Activated T-cell treated with anti-CD3 and anti-CD28 coated beads, Interleukin-2, amount 50 U/mL, for 24 hours (primary cell): ENCODE measurements around the gene NOX5.

Experiments used
- DNase-seq: peaks from one replicate; pipeline ENCODE4 v3.0.0-alpha.2; 2020
- H3K27ac Mint-ChIP-seq: 2 replicates; pipeline ENCODE4 v1.8.0; 2020; ENCODE audit warnings: mild to moderate bottlenecking, mixed read lengths
- H3K27me3 Mint-ChIP-seq: 2 replicates; pipeline ENCODE4 v1.8.0; 2020; ENCODE audit warnings: mixed read lengths
- H3K36me3 Mint-ChIP-seq: 2 replicates; pipeline ENCODE4 v1.8.0; 2020; ENCODE audit warnings: low read depth, mixed read lengths
- H3K4me1 Mint-ChIP-seq: 2 replicates; pipeline ENCODE4 v1.8.0; 2020; ENCODE audit warnings: low read depth, mixed read lengths
- H3K4me3 Mint-ChIP-seq: 2 replicates; pipeline ENCODE4 v1.8.0; 2020; ENCODE audit warnings: mild to moderate bottlenecking, moderate library complexity, mixed read lengths
- H3K9me3 Mint-ChIP-seq: 2 replicates; pipeline ENCODE4 v1.8.0; 2020; ENCODE audit warnings: mixed read lengths

NOX5 gene

DNA sequence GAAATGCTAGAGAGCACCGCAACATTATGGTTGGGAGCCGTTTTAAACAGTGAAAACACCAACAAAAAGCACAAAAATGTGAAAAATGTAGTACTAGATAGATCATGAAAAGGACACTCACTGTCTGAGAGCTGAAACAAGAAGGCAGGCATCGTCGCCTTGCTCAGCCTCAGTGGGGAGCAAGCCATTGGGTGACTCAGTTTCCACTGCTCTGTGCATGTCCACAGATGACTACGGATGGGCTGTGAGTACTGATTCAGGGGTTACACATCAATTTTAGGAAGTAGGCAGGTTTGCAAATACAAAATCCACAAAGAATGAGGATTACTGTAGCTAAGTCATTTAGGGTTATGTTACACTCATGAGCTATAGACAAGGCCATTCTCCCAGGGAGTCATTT is 10.8 kb downstream of the NOX5 start:
- DNase-seq, result no peak
- Mint-ChIP-seq H3K9me3 (no peaks in the 10 kb centered on the region), H3K36me3 (no peaks in the 10 kb centered on the region), H3K4me3 (no peak overlapping the region), H3K4me1 (no peaks in the 10 kb centered on the region), H3K27ac (no peak overlapping the region), H3K27me3 (peaks cover 33% of the 10 kb centered on the region)

DNA sequence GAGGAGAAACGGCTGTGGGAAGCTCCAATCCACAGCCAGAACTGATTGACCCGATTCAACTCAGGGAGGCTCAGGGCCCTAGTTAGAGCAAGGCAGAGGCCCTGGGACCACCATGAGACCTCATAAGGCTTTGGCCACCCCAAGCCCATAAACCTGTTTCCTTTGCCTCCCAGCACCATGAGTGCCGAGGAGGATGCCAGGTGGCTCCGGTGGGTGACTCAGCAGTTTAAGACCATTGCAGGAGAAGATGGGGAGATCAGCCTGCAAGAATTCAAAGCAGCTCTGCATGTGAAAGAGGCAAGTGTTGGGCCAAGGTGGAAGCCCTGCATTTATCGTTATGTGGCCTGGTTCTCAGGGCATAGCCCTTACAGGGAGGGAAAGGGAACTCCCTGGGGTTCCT is 11.9 kb downstream of the NOX5 start:
- peaks cover 43% of the 10 kb centered on the region for H3K27me3 Mint-ChIP-seq
- no peaks in the 10 kb centered on the region for H3K36me3 Mint-ChIP-seq
- no peak for DNase-seq
- no peaks in the 10 kb centered on the region for H3K9me3 Mint-ChIP-seq
- no peak overlapping the region for H3K4me3 Mint-ChIP-seq
- H3K4me1 Mint-ChIP-seq, result no peaks in the 10 kb centered on the region
- H3K27ac Mint-ChIP-seq, result no peak overlapping the region

DNA sequence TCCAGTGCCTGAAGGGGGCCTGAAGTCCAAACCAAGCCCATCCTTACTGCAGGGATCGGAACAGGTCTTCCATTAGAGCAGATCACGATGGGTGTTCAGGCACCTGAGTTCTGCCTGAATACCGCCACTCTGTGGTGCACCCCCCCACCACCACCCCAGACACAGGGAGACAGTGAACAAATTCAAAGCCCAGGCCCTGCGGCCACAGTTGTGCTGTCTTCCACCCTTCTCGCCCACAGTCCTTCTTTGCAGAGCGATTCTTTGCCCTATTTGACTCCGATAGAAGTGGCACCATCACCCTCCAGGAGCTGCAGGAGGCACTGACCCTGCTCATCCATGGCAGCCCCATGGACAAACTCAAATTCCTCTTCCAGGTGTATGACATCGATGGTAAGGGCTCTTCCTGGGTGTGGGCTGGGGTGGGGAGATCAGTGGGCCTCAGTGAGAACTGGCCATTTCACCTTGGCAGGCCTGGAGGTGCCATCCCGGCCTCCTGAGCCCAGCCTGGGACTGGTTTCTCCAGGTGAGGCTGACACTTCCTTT is 13.6 kb downstream of the NOX5 start:
- Mint-ChIP-seq H3K27ac (no peak overlapping the region), H3K27me3 (peaks cover 42% of the 10 kb centered on the region)

GRCh38 chr15:69031013-69032001 is 16.8 kb downstream of the NOX5 start:
- Mint-ChIP-seq H3K4me3 (peak overlapping the region; percentile 38), H3K4me1 (peaks cover 17% of the 10 kb centered on the region), H3K36me3 (no peaks in the 10 kb centered on the region), H3K27ac (no peak overlapping the region), H3K27me3 (peaks cover 53% of the 10 kb centered on the region), H3K9me3 (no peaks in the 10 kb centered on the region)
- DNase-seq, result peak; percentile 50

More for the DNA sequence above, 13.6 kb downstream of the NOX5 start:
- Mint-ChIP-seq H3K9me3 (no peaks in the 10 kb centered on the region), H3K4me3 (no peak overlapping the region), H3K4me1 (peaks cover 4% of the 10 kb centered on the region), H3K36me3 (no peaks in the 10 kb centered on the region)
- no peak for DNase-seq

DNA sequence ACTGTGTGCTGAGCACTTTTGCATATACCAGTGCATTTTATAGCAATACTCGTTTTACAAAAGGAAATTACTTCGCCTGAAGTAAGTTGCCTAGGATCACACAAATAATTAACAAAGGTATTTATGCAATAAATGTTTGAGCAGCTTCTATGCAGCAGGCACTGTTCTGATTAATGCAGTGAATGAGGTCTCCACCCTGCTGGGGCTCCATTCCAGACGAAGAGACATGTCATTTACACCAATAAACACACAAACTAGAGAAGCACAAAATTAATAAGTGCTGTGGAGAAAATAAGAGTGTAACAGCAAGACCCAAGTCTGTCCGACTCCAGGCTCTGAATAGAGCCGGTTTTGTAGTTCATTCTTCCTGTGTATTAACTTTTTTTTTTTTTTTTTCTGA is 17.5 kb downstream of the NOX5 start:
- Mint-ChIP-seq H3K9me3 (no peaks in the 10 kb centered on the region), H3K4me3 (peak overlapping the region; percentile 38)

DNA sequence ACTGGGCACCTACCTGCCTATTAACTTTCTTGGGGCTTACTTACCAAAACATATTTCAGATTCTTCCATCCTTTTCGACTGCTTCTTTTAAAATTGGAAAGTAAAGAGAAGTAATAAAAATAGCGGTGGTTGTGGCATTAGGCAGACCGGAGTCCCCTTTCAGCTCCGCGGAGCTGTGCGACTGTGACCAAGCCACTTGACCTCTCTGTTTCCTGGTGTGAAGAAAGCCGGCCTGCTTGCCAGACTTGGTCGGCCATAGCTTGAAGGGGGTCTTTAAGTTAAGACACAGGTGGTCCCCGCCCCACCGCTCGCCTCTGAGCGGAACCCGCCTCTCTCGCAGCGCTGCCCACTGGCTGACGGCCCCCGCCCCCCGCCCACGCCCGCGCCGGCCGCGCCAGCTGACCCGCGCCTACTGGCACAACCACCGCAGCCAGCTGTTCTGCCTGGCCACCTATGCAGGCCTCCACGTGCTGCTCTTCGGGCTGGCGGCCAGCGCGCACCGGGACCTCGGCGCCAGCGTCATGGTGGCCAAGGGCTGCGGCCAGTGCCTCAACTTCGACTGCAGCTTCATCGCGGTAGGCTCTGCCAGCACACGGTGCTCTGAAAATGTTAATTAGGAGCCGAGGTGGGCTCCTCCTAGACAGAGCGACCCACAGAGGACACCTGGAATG is 18.3 kb downstream of the NOX5 start:
- Mint-ChIP-seq H3K9me3 (no peaks in the 10 kb centered on the region), H3K4me3 (no peak overlapping the region), H3K4me1 (peaks cover 17% of the 10 kb centered on the region), H3K27me3 (peaks cover 64% of the 10 kb centered on the region), H3K27ac (no peak overlapping the region), H3K36me3 (no peaks in the 10 kb centered on the region)
- DNase-seq, result no peak

More for the DNA sequence above, 17.5 kb downstream of the NOX5 start:
- peaks cover 17% of the 10 kb centered on the region for H3K4me1 Mint-ChIP-seq
- DNase-seq, result no peak
- H3K36me3 Mint-ChIP-seq, result no peaks in the 10 kb centered on the region
- H3K27ac Mint-ChIP-seq, result no peak overlapping the region
- H3K27me3 Mint-ChIP-seq, result peaks cover 60% of the 10 kb centered on the region

DNA sequence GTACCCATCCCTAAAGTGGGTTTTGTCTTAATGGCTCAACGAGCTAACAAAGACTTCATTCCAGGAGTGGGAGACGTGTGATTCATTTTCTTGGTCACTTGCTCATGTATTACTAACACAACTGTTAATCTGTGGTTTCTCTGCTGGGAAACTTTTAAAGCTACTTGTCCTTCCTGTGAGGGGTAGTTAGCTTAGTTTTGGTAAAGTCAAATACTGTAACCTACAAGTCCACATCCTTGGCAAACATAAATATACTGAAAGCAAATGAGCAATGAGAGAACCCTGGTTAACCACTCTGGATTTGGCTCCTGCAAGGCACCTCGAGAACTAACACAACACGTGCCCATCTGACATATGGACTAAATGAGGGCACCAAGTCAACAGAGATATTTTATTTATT is 19.9 kb downstream of the NOX5 start:
- Mint-ChIP-seq H3K9me3 (no peaks in the 10 kb centered on the region), H3K36me3 (no peaks in the 10 kb centered on the region), H3K27ac (peak overlapping the region; percentile 69), H3K27me3 (peaks cover 65% of the 10 kb centered on the region), H3K4me1 (peaks cover 17% of the 10 kb centered on the region), H3K4me3 (no peak overlapping the region)
- no peak for DNase-seq

DNA sequence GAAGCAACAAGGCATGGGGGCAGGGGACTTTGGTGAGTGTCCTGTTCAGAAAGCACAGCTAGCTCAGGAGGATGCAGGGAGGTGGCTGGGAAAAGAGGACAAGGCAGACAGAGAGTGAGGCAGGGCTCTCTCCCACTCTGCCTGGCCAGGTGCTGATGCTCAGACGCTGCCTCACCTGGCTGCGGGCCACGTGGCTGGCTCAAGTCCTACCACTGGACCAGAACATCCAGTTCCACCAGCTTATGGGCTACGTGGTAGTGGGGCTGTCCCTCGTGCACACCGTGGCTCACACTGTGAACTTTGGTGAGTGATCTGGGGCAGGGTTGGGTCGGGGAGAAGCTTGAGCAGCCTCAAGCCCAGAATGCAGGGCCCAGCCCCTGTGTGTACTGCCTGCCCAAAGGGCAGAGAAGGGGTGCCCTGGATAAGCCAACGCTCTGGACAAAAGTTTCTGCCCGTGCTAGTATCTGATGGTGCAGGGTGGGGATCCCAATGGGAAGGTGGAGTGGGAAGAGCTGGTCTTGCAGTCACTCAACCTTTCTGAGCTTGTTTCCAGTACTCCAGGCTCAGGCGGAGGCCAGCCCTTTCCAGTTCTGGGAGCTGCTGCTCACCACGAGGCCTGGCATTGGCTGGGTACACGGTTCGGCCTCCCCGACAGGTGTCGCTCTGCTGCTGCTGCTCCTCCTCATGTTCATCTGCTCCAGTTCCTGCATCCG is 20.9 kb downstream of the NOX5 start:
- Mint-ChIP-seq H3K27me3 (peaks cover 62% of the 10 kb centered on the region), H3K27ac (no peak overlapping the region), H3K36me3 (no peaks in the 10 kb centered on the region), H3K4me1 (peaks cover 17% of the 10 kb centered on the region), H3K9me3 (no peaks in the 10 kb centered on the region), H3K4me3 (no peak overlapping the region)
- no peak for DNase-seq

- no peaks in the 10 kb centered on the region for H3K36me3 Mint-ChIP-seq
- no peak for DNase-seq
- no peaks in the 10 kb centered on the region for H3K9me3 Mint-ChIP-seq
- H3K4me1 Mint-ChIP-seq, result peaks cover 17% of the 10 kb centered on the region
- no peak overlapping the region for H3K27ac Mint-ChIP-seq
- H3K4me3 Mint-ChIP-seq, result no peak overlapping the region
- H3K27me3 Mint-ChIP-seq, result peaks cover 57% of the 10 kb centered on the region
These were observed 21.4 kb downstream of the NOX5 start for GRCh38 chr15:69035918-69036258.

DNA sequence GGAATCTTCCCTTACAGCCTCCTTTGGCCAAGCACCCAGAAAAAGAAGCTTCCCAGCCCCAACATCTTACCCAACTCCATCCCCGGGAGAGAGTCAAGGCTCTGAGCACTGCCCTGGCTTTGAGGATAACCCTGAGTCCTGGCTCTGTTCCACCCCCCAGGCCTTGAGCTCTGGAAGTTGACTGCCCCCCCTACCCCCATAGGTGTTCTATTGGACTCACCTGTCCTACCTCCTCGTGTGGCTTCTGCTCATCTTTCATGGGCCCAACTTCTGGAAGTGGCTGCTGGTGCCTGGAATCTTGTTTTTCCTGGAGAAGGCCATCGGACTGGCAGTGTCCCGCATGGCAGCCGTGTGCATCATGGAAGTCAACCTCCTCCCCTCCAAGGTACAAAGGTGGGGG is 22.3 kb downstream of the NOX5 start:
- DNase-seq, result no peak
- H3K36me3 Mint-ChIP-seq, result no peaks in the 10 kb centered on the region
- H3K9me3 Mint-ChIP-seq, result no peaks in the 10 kb centered on the region
- no peak overlapping the region for H3K27ac Mint-ChIP-seq
- H3K27me3 Mint-ChIP-seq, result peaks cover 49% of the 10 kb centered on the region
- peaks cover 16% of the 10 kb centered on the region for H3K4me1 Mint-ChIP-seq
- H3K4me3 Mint-ChIP-seq, result no peak overlapping the region

- Mint-ChIP-seq H3K27ac (no peak overlapping the region), H3K4me3 (no peak overlapping the region), H3K27me3 (peaks cover 46% of the 10 kb centered on the region), H3K9me3 (no peaks in the 10 kb centered on the region), H3K36me3 (no peaks in the 10 kb centered on the region), H3K4me1 (peaks cover 13% of the 10 kb centered on the region)
- no peak for DNase-seq
These were observed 23.0 kb downstream of the NOX5 start for GRCh38 chr15:69037482-69037881.

DNA sequence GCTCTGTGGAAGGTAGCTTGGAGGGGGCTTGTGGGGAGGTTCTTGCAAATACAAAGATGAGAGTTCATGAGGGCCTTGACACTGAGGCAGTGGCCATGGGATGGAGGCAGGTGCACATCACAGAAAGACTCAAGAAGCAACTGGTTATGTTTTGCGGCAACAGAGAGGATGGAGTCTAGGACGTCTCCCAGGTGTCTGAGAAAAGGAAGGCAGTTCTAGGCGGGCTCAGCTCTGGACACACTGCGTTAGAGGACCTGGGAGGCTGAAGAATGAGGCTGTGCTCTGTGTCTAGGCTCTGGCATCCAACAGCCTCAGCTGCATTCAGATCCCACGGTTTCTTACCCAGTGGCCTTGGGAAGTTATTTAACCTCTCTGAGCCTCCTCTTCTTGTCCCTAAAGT is 23.5 kb downstream of the NOX5 start:
- no peak overlapping the region for H3K4me3 Mint-ChIP-seq
- peaks cover 46% of the 10 kb centered on the region for H3K27me3 Mint-ChIP-seq
- DNase-seq, result no peak
- H3K4me1 Mint-ChIP-seq, result peaks cover 13% of the 10 kb centered on the region
- H3K27ac Mint-ChIP-seq, result no peak overlapping the region
- no peaks in the 10 kb centered on the region for H3K36me3 Mint-ChIP-seq
- no peaks in the 10 kb centered on the region for H3K9me3 Mint-ChIP-seq

- no peak for DNase-seq
- Mint-ChIP-seq H3K9me3 (no peaks in the 10 kb centered on the region), H3K4me1 (peaks cover 13% of the 10 kb centered on the region), H3K27ac (no peak overlapping the region), H3K4me3 (no peak overlapping the region), H3K27me3 (peaks cover 42% of the 10 kb centered on the region), H3K36me3 (no peaks in the 10 kb centered on the region)
These were observed 24.0 kb downstream of the NOX5 start for GRCh38 chr15:69038508-69038907.

- H3K27me3 Mint-ChIP-seq, result peaks cover 37% of the 10 kb centered on the region
- no peaks in the 10 kb centered on the region for H3K36me3 Mint-ChIP-seq
- no peak overlapping the region for H3K4me3 Mint-ChIP-seq
These were observed 25.2 kb downstream of the NOX5 start for GRCh38 chr15:69039516-69040225.

More at GRCh38 chr15:69039516-69040225, 25.2 kb downstream of the NOX5 start:
- Mint-ChIP-seq H3K4me1 (peaks cover 7% of the 10 kb centered on the region), H3K27ac (no peak overlapping the region), H3K9me3 (no peaks in the 10 kb centered on the region)
- no peak for DNase-seq
